Kidney (tissue), 14 donors: ENCODE data around the gene YPEL2. TPM values are rescaled to one million over a fixed set of nuclear protein-coding genes. Genes with fewer than 3 reads are reported as not detected.

ENCODE experiments used
- DNase-seq, 5 donors: peaks; one replicate each; pipeline ENCODE4 v3.0.0-alpha.2; 2013 to 2020
- FAIRE-seq: peaks from 2 replicates; lab custom pipeline; 2012; peaks lifted over from hg19 to GRCh38; lab: Jason Lieb, UNC
- H3K27ac ChIP-seq, 2 donors: one replicate each; pipeline ENCODE4 v1.7.0; 2013; ENCODE audit warnings: low read depth in 2 of 2, low read length in 2 of 2, inconsistent platforms in 1 of 2
- H3K27me3 ChIP-seq: one replicate; pipeline ENCODE4 v1.7.1; 2013; ENCODE audit warnings: low read length, inconsistent platforms; ENCODE audit not compliant: control insufficient read depth, insufficient read depth
- H3K36me3 ChIP-seq, 3 donors: one replicate each; pipeline versions ENCODE4 v1.7.0 to v1.7.1; 2013; ENCODE audit warnings: low read length in 3 of 3, control low read depth in 1 of 3, inconsistent platforms in 1 of 3; ENCODE audit not compliant: insufficient read depth in 3 of 3, control insufficient read depth in 2 of 3
- H3K4me1 ChIP-seq, 3 donors: one replicate each; pipeline versions ENCODE4 v1.7.0 to v1.7.1; 2013; ENCODE audit warnings: low read length in 3 of 3, inconsistent platforms in 1 of 3, low read depth in 1 of 3; ENCODE audit not compliant: control insufficient read depth in 2 of 3, insufficient read depth in 2 of 3
- H3K4me3 ChIP-seq, 3 donors: one replicate each; pipeline versions ENCODE4 v1.7.0 to v1.8.1; 2013; ENCODE audit warnings: low read length in 3 of 3, control low read depth in 1 of 3, inconsistent platforms in 1 of 3
- H3K9ac ChIP-seq, 3 donors: one replicate each; pipeline versions ENCODE4 v1.7.0 to v1.7.1; 2013; ENCODE audit warnings: low read length in 3 of 3, control low read depth in 1 of 3, inconsistent platforms in 1 of 3
- H3K9me3 ChIP-seq, 3 donors: one replicate each; pipeline versions ENCODE4 v1.7.0 to v1.7.1; 2013; ENCODE audit warnings: low read length in 3 of 3, control low read depth in 1 of 3, inconsistent platforms in 1 of 3; ENCODE audit not compliant: control insufficient read depth in 2 of 3, insufficient read depth in 1 of 3
- CTCF ChIP-seq: IDR thresholded peaks from 3 replicates; pipeline ENCODE4 v1.5.1; 2012; ENCODE audit warnings: mild to moderate bottlenecking, moderate library complexity, borderline replicate concordance; ENCODE audit not compliant: insufficient read depth; ENCODE audit errors: extremely low read depth
- intact Hi-C: fragments of 100-400 bp; cut with DNase I; formaldehyde crosslinking; loops from one replicate; pipeline ENCODE4 v1.11.1; 2022
- polyA plus RNA-seq: library from polyadenylated mRNA; stranded (reverse); fragments of 350-450 nt; fragmentation: Illumina TruSeq; extraction: RNeasy Lipid Tissue Mini Kit (QIAGEN cat#74804); gene quantifications from one replicate; pipeline ENCODE4 v1.2.3, GENCODE V29; 2014; ENCODE audit warnings: low read depth, low replicate concordance; ENCODE audit not compliant: insufficient read depth
- total RNA-seq: library from RNA; stranded (reverse); fragmentation: NEBNext Ultra II Directional; extraction: Animal tissue kit (Norgen Biotek cat#: 25700); gene quantifications from one replicate; pipeline ENCODE4 v1.2.1, GENCODE V29; 2021
- donor health status: control.
- donor health status: control.
- donor health status: control.
- donor health status: control.
- donor health status: control.
- donor health status: DM: yes; HTN: yes; CAD: no.
- donor health status: Normal renal cell carcinoma (clear cell type).

The YPEL2 gene
- total and polyA plus RNA-seq, 2 donors from 2014 or later = 9.0 to 53.6 TPM

DNA sequence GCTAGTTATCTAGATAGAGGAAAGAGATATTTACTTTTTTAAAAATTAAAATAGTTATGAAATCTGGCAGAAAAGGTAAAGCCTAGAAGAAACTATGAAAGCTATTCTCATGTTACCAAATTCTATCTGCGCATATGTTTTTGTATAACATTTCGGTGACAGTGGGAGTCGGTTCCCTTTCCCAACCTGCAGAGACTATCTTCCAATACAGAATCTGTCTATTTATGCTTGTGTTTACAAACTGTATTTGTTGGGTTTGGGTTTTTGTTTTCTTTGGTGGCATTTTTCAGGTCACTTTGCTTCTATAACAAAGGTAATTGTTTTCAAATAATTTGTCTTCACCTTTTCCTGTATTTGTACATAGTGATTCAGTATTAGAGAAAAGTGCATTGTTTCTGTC is 69.8 kb downstream of the YPEL2 start:
- no peaks in the 10 kb centered on the region for H3K27me3 ChIP-seq
- H3K9me3 ChIP-seq = no peaks in the 10 kb centered on the region
- H3K36me3 ChIP-seq = peaks cover 5 to 22% (median 11%) of the 10 kb centered on the region in 3 donors
- H3K4me3 ChIP-seq = no peak overlapping the region
- intact Hi-C loops = no loop called here
- peaks cover 6 to 18% (median 9%) of the 10 kb centered on the region in 3 donors for H3K4me1 ChIP-seq
- no peak overlapping the region for H3K27ac ChIP-seq
- TF ChIP-seq CTCF = no peak
- no peak overlapping the region for H3K9ac ChIP-seq
- DNase-seq = no peak
- FAIRE-seq = no peak

- no peak for TF ChIP-seq CTCF
- Histone ChIP-seq H3K27me3 (no peaks in the 10 kb centered on the region), H3K9me3 (no peaks in the 10 kb centered on the region), H3K9ac (no peak overlapping the region), H3K4me1 (peaks cover 7 to 22% (median 10%) of the 10 kb centered on the region in 3 donors), H3K4me3 (no peak overlapping the region), H3K36me3 (peaks cover 5 to 18% (median 8%) of the 10 kb centered on the region in 3 donors), H3K27ac (no peak overlapping the region)
- FAIRE-seq = no peak
- no peak for DNase-seq
- intact Hi-C loops = no loop called here
Measured at GRCh38 chr17:59401725-59402124, 70.3 kb downstream of the YPEL2 start.

DNA sequence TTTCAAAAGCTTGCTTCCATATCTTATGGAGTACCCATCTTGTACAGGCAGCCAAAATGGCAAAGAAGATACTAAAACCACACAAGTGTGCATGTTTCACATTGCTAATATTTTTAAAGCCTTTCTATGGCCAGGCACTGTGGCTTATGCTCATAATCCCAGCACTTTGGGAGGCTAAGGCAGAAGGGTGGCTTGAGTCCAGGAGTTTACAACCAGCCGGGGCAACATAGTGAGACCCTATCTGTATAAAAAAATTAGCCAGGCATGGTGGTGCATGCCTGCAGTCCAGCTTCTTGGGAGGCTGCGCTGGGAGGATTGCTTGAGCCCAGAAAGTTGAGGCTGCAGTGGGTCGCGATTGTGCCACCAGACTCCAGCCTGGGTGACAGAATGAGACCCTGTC is 71.3 kb downstream of the YPEL2 start:
- FAIRE-seq (no peak), DNase-seq (no peak)
- no peaks in the 10 kb centered on the region for H3K9me3 ChIP-seq
- TF ChIP-seq CTCF = no peak
- H3K27ac ChIP-seq = no peak overlapping the region
- no peak overlapping the region for H3K9ac ChIP-seq
- peaks cover under 1 to 9% (median 3%) of the 10 kb centered on the region in 3 donors for H3K36me3 ChIP-seq
- intact Hi-C loops = no loop called here
- H3K27me3 ChIP-seq = no peaks in the 10 kb centered on the region
- peaks cover 7 to 27% (median 10%) of the 10 kb centered on the region in 3 donors for H3K4me1 ChIP-seq
- no peak overlapping the region for H3K4me3 ChIP-seq

DNA sequence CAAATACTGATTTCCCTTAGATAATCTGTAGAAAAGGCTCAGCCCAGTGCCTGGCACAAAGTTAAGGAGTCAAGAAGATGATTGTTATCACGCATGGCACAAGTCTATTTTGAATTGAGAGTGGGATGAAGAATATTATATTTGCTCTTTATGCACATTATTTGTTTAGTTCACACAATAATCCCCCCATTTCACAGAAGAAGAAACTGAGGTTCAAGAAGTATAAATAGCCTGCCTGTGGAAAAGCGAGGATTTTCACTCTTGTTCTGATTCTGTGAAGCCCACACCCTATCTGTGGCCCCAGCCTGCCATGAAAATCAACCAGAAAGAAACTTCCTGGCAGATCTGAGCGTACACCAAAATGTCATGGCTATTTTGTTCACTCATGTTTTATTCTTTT is 73.0 kb downstream of the YPEL2 start:
- FAIRE-seq = no peak
- Histone ChIP-seq H3K9ac (no peak overlapping the region), H3K4me3 (no peak overlapping the region), H3K27me3 (no peaks in the 10 kb centered on the region), H3K4me1 (peaks cover 7 to 27% (median 10%) of the 10 kb centered on the region in 3 donors), H3K27ac (no peak overlapping the region), H3K9me3 (no peaks in the 10 kb centered on the region), H3K36me3 (peaks cover 0 to 3% (median 0%) of the 10 kb centered on the region in 3 donors)
- TF ChIP-seq CTCF = no peak
- no peak for DNase-seq
- intact Hi-C loops = no loop called here
